ENCODE data around the gene PMAIP1. TPM values are rescaled to one million over a fixed set of nuclear protein-coding genes. Genes with fewer than 3 reads are reported as not detected.

Gene PMAIP1
- total and polyA plus RNA-seq, 8 donors, result 2.3 to 8.3 (median 3.7) TPM; not detected in 2

- Histone ChIP-seq H3K4me3 (no peak overlapping the region), H3K36me3 (no peaks in the 10 kb centered on the region), H3K27me3 (no peaks in the 10 kb centered on the region), H3K9me3 (no peaks in the 10 kb centered on the region), H3K4me1 (peaks cover 4 to 13% (median 4%) of the 10 kb centered on the region in 4 donors), H3K27ac (no peak overlapping the region)
- WGBS, 5 donors, result 36 to 65% (median 39%) methylated on average over 1 of the region's 1 CpG
- TF ChIP-seq CTCF (IDR thresholded peaks at IDR 0.05), result no peak
- TF ChIP-seq EP300 (IDR thresholded peaks at IDR 0.05), result no peak
- no peak for TF ChIP-seq POLR2AphosphoS5 (IDR thresholded peaks at IDR 0.05)
- TF ChIP-seq POLR2A (IDR thresholded peaks at IDR 0.05), result no peak
- intact Hi-C loops (cut with DNase I; ENCODE audit: low total_unique reads), result no loop called here
- no peak for DNase-seq
These were observed 22.4 kb upstream of the PMAIP1 start for GRCh38 chr18:59877361-59877760.

GRCh38 chr18:59878644-59879043, 21.2 kb upstream of the PMAIP1 start:
- no peak for DNase-seq
- WGBS, 5 donors, result 82 to 100% (median 98%) methylated on average over 1 of the region's 1 CpG
- TF ChIP-seq EP300 (IDR thresholded peaks at IDR 0.05) (no peak), POLR2A (IDR thresholded peaks at IDR 0.05) (no peak), CTCF (IDR thresholded peaks at IDR 0.05) (no peak), POLR2AphosphoS5 (IDR thresholded peaks at IDR 0.05) (no peak)
- Histone ChIP-seq H3K27me3 (no peaks in the 10 kb centered on the region), H3K36me3 (no peaks in the 10 kb centered on the region), H3K4me1 (peaks cover 4 to 20% (median 4%) of the 10 kb centered on the region in 4 donors), H3K4me3 (no peak overlapping the region), H3K9me3 (no peaks in the 10 kb centered on the region), H3K27ac (no peak overlapping the region)
- intact Hi-C loops (cut with DNase I; ENCODE audit: low total_unique reads), result no loop called here

- WGBS, 5 donors, result 9 to 25% (median 17%) methylated on average over 11 of the region's 11 CpGs
- intact Hi-C loops (cut with DNase I; ENCODE audit: low total_unique reads), result no loop called here
- Histone ChIP-seq H3K9me3 (no peaks in the 10 kb centered on the region), H3K4me3 (no peak overlapping the region), H3K27me3 (no peaks in the 10 kb centered on the region), H3K4me1 (peaks cover 4 to 32% (median 4%) of the 10 kb centered on the region in 4 donors), H3K27ac (peak overlapping the region in 3 of 5 donors; percentile 61 to 66 (median 66)), H3K36me3 (no peaks in the 10 kb centered on the region)
- DNase-seq, result peak in 1 of 2 donors; percentile 47
- TF ChIP-seq EP300 (IDR thresholded peaks at IDR 0.05) (no peak), POLR2A (IDR thresholded peaks at IDR 0.05) (no peak), POLR2AphosphoS5 (IDR thresholded peaks at IDR 0.05) (no peak), CTCF (IDR thresholded peaks at IDR 0.05) (no peak)
These were observed 17.8 kb upstream of the PMAIP1 start for GRCh38 chr18:59881728-59882656.

- no peak overlapping the region for H3K4me3 ChIP-seq
- no peak for DNase-seq
- H3K4me1 ChIP-seq, result peaks cover 4 to 32% (median 4%) of the 10 kb centered on the region in 4 donors
- TF ChIP-seq POLR2A (IDR thresholded peaks at IDR 0.05) (no peak), EP300 (IDR thresholded peaks at IDR 0.05) (no peak), CTCF (IDR thresholded peaks at IDR 0.05) (no peak), POLR2AphosphoS5 (IDR thresholded peaks at IDR 0.05) (no peak)
- H3K9me3 ChIP-seq, result no peaks in the 10 kb centered on the region
- 71 to 90% (median 83%) methylated on average over 2 of the region's 2 CpGs for WGBS, 5 donors
- intact Hi-C loops (cut with DNase I; ENCODE audit: low total_unique reads), result no loop called here
- H3K27ac ChIP-seq, result no peak overlapping the region
- no peaks in the 10 kb centered on the region for H3K27me3 ChIP-seq
- H3K36me3 ChIP-seq, result no peaks in the 10 kb centered on the region
These were observed 15.4 kb upstream of the PMAIP1 start for GRCh38 chr18:59884351-59884750.
